Erythroblast (primary cell): Measurements from ENCODE around the gene SENP1.

ENCODE experiments used
- GATA1 ChIP-seq: IDR thresholded peaks from 2 replicates; pipeline ENCODE4 v1.6.1; 2011; ENCODE audit warnings: low read depth, mild to moderate bottlenecking, control low read depth, low read length, moderate library complexity
- POLR2A ChIP-seq: IDR thresholded peaks from 2 replicates; pipeline ENCODE4 v1.6.1; 2011; ENCODE audit warnings: mild to moderate bottlenecking, low read length

DNA sequence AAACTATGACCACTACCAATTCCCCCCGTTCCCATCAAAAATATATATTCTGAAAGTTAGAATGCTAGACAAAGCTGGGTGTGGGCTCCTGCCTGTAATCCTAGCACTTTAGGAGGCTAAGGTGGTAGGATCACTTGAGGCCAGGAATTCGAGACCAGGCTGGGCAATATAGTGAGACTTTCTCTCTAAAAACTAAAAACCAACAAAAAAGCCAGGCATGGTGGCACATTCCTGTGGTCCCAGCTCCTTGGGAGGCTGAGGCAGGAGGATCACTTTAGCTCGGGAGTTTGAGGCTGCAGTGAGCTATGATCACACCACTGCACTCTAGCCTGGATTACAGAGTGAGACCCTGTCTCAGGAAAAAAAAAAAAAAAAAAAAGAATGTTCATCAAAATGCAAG, 52.8 kb downstream of the SENP1 start:
- TF ChIP-seq POLR2A: no peak
- no peak for TF ChIP-seq GATA1
